GM21360 (cell line): ENCODE measurements around the gene SVIL.
"Not testable (repeated sequence)": the region's sequence is repeated elsewhere in the genome, so short reads cannot be mapped to it uniquely, and the experiment has no call there.

Experiments used
- ATAC-seq: cut with Tn5 transposase; IDR thresholded peaks from one replicate; pipeline ENCODE4 v1.9.1; 2021; ENCODE audit warnings: mild to moderate bottlenecking, moderate library complexity; ENCODE audit not compliant: unreplicated experiment

The SVIL gene

GRCh38 chr10:29606693-29607092, 28.1 kb downstream of the SVIL start:
- not testable (repeated sequence) for ATAC-seq

GRCh38 chr10:29604291-29604825, 30.4 kb downstream of the SVIL start:
- no peak for ATAC-seq

GRCh38 chr10:29603223-29603896, 31.4 kb downstream of the SVIL start:
- ATAC-seq = no peak

- no peak for ATAC-seq
These were observed 34.0 kb downstream of the SVIL start for GRCh38 chr10:29600821-29601220.

GRCh38 chr10:29600067-29600466, 34.7 kb downstream of the SVIL start:
- no peak for ATAC-seq

- ATAC-seq = no peak
These were observed 35.9 kb downstream of the SVIL start for GRCh38 chr10:29598851-29599311.

DNA sequence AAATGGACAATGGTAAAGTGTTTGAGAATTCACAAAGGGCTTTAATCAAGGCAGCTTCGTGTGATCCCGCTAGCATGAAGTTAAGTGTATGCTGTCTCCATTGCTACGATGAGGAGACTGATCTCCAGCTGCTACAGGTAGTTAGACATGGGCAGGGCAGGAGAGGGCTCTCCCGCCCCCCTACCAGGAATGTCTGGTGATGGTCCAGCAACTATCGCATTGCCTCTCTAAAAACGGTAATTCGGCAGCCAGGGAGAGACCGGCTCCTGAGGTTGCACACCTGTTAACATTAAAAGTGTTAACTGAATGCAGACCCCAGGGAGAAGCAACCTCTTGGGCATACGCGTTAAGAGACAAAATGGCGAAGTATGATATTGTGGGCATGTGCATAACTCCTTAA, 37.9 kb downstream of the SVIL start:
- no peak for ATAC-seq

GRCh38 chr10:29596356-29596755, 38.4 kb downstream of the SVIL start:
- no peak for ATAC-seq

DNA sequence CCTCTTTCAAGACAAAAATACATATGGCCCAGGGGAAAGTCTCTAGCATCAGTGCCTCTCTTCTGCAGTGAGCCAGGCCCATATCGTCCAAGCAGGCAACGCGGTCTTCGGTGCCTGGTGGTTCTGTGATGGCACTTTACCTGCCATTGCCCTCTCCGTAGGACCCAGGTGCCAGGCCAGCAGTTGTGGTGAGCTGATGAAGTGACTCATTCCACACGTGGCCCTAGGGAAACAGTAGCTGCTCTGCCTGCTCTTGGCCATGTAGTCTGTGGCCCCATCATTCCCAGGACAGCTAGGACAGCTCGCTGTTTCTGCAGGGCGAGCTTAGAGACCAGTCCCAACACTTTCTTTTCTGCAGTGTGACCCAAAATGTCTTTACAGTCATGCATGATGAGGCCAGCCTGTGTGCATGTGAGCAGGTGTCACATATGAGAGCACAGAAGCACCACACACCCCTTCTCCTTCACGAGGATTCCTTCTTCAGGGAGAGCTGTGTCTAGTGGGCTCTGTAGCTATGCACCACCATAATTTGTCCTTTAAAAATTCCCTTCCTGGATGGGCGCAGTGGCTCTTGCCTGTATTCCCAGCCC, 39.0 kb downstream of the SVIL start:
- no peak for ATAC-seq

DNA sequence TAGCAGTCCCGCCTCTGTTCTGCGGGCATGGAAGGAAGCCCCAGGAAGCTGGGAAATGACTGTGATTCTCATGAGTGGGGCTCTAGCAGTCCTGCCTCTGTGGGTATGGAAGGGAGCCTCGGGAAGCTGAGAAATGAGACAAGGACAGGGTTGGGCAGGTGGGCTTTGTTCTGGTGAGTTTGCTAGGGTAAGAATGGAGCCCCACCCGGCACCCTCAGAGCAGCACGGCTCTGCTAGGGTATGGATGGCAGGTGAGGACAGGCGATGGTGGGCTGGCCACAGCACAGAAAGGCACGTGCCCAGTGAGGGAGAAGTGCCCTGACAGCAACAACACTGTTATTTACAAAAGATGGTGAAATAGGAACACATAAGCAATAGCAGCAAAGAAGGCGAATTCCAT, 39.6 kb downstream of the SVIL start:
- ATAC-seq = no peak

DNA sequence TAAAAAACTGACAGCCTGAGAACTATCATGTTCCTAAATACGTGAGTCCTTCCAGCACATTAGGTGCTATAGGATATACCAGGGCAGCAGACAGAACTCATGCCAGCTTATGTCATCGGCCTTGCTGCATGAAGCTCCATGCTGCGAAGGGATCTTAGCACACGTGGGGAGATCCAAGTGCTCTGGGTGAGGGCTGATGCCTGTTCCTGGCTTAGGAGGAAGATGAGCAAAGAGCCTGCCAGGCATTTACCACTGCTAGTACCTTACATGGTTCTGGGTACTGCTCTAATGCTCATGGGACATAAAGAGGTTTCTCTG, 43.2 kb downstream of the SVIL start:
- ATAC-seq = no peak

DNA sequence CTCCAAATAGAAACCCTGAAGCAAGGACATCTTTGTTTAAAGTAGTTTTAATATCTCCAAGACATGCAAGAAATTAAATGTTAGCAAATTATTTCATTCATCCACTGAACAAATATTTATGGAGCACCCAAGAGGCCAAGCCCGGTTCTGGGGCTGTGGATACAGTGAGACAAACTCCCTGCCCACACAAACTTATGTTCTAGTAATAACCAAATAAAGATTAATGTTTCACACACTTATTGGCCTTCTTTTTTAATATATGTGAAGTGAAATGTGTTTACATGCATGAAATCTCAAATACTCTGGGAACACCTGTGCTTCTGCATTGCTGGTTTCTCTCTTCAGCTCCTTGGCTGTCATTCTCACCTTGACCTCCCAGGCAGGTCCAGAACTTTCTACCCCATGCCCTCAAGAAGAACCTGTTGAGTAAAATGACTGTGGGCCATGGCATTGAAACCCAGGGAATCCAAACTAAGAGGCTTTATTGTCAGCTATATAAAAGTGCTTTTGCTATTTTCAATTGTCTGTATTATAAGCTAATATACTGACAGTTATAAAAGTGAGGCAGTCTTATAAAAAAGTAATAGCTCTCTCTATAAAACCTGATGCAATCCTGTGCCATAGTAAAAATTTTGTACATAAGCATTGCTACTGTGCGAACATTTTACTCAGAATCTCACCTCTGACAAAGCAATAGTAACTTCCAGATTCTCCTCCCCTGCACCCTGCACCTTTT, 43.7 kb downstream of the SVIL start:
- ATAC-seq = no peak

- ATAC-seq = no peak
These were observed 45.9 kb downstream of the SVIL start for GRCh38 chr10:29588629-29589421.

DNA sequence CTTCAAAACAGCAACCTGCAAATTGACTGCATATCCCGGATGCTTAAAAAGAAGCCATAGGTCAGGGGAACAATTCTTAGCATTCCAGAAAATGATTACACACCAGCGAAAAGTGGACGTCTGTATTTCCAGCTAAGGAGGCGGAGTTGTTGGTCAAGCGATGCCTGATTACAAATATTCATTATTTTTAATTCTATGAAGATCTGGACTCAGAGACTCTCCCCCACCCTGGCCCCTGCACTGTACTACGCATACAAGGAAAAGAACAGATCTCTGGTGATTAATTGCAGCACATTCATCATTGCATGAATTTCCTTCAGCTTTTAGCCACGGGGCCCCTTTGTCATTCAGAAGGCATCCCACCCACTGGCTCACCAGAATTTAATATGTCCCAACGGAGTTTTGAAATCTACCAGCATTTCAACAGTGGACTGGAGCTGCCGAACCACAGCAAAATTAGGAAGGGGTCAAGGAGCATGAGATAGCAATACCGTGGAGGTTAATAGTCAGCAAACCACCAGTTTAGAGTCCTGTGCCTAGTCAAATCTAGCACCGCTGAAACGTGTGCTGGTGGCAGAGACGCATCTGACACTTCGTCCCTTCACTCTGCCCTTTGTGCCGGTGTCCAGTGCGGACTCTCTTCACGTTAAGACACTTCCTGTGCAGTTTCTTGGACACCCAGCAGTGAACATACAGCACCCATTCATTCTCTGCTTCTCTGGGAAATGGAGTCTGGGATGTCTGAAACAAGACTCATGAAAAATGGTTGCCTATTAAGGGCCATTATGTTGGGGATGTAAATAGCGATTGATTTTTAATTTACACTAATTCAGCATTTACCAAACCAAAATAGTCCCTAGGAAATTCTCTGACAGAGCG, 46.8 kb downstream of the SVIL start:
- not testable (repeated sequence) for ATAC-seq

- not testable (repeated sequence) for ATAC-seq
These were observed 47.5 kb downstream of the SVIL start for GRCh38 chr10:29587102-29587749.

GRCh38 chr10:29586509-29586908, 48.3 kb downstream of the SVIL start:
- ATAC-seq = no peak

DNA sequence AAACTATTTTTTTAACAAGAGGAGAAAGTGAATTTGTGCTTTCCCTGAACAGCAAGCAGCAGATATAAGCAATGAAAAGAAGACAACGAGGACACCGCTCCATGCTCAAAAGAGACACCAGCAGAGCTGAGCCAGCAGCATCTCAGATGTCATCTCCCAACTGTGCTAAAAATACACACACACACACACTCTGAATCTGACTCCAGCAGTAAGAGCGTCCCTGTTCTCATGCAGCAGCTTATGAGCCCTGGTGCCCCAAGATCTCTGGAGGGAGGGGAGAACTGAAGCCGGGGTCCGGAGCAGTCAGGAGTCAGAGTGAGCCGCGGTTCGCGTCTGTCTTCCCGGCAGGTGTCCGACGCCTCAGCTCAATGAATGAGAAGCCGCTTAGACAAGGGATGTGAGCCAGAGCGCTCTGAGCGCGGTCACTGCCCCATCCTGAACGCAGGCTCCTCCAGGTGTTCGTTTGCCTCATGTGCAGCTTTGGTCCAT, 49.2 kb downstream of the SVIL start:
- ATAC-seq = no peak

- no peak for ATAC-seq
These were observed 50.3 kb downstream of the SVIL start for GRCh38 chr10:29584436-29584835.

- ATAC-seq = no peak
These were observed 51.1 kb downstream of the SVIL start for GRCh38 chr10:29583674-29584073.
